LoVo (cell line): ENCODE measurements around the gene PACS2.

Experiments
- DNase-seq: peaks from one replicate; pipeline ENCODE4 v3.0.0-alpha.2; 2016; ENCODE audit warnings: low spot score

PACS2 gene

GRCh38 chr14:105445290-105445689, 130.7 kb downstream of the PACS2 start:
- DNase-seq = no peak

- no peak for DNase-seq
These were observed 131.6 kb downstream of the PACS2 start for GRCh38 chr14:105445901-105446845.

- DNase-seq = no peak
These were observed 132.4 kb downstream of the PACS2 start for GRCh38 chr14:105446971-105447370.
